ENCODE results near the gene C2CD4C. TPM values are rescaled to one million over a fixed set of nuclear protein-coding genes. Genes with fewer than 3 reads are reported as not detected.

The C2CD4C gene
- total and polyA plus RNA-seq, 2 donors from 2014 or later: 0.99 to 1.9 TPM

DNA sequence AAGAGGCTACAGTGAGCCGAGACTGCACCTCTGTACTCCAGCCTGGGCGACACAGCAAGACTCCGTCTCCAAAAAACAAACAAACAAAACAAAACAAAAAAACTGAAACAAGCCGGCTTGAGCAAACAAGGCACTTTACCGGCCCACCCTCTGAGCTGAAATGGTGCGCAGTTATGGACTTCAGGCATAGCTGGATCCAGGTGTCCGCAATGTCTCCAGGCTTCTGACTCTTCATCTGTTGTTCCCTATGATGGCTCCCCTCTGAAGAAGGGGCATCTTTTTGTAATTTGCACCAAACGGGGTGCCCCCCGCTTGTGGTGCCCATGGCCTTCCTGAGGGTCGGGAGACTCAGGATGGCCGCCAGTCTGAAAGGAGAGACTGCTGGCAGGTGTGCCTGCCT is 6.2 kb downstream of the C2CD4C start:
- no peak overlapping the region for H3K4me3 ChIP-seq (ENCODE audit: low read length in 3 of 3)
- TF ChIP-seq, protein P1, sequence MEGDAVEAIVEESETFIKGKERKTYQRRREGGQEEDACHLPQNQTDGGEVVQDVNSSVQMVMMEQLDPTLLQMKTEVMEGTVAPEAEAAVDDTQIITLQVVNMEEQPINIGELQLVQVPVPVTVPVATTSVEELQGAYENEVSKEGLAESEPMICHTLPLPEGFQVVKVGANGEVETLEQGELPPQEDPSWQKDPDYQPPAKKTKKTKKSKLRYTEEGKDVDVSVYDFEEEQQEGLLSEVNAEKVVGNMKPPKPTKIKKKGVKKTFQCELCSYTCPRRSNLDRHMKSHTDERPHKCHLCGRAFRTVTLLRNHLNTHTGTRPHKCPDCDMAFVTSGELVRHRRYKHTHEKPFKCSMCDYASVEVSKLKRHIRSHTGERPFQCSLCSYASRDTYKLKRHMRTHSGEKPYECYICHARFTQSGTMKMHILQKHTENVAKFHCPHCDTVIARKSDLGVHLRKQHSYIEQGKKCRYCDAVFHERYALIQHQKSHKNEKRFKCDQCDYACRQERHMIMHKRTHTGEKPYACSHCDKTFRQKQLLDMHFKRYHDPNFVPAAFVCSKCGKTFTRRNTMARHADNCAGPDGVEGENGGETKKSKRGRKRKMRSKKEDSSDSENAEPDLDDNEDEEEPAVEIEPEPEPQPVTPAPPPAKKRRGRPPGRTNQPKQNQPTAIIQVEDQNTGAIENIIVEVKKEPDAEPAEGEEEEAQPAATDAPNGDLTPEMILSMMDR (IDR thresholded peaks at IDR 0.05; ENCODE audit: borderline replicate concordance, extremely low read depth, insufficient read depth): no peak
- H3K36me3 ChIP-seq (ENCODE audit: control insufficient read depth in 2 of 3, insufficient read depth in 3 of 3, low read length in 3 of 3): no peaks in the 10 kb centered on the region
- H3K27ac ChIP-seq (ENCODE audit: low read depth in 2 of 2, low read length in 2 of 2): no peak overlapping the region
- no peak overlapping the region for H3K9ac ChIP-seq (ENCODE audit: low read length in 3 of 3)
- no peaks in the 10 kb centered on the region for H3K27me3 ChIP-seq (ENCODE audit: control insufficient read depth, insufficient read depth, low read length)
- intact Hi-C loops (cut with DNase I): no loop called here
- H3K4me1 ChIP-seq (ENCODE audit: control insufficient read depth in 2 of 3, insufficient read depth in 2 of 3, low read depth in 1 of 3, low read length in 3 of 3): no peaks in the 10 kb centered on the region
- FAIRE-seq (no peak), DNase-seq (no peak)
- no peaks in the 10 kb centered on the region for H3K9me3 ChIP-seq (ENCODE audit: control insufficient read depth in 2 of 3, insufficient read depth in 1 of 3, low read length in 3 of 3)

DNA sequence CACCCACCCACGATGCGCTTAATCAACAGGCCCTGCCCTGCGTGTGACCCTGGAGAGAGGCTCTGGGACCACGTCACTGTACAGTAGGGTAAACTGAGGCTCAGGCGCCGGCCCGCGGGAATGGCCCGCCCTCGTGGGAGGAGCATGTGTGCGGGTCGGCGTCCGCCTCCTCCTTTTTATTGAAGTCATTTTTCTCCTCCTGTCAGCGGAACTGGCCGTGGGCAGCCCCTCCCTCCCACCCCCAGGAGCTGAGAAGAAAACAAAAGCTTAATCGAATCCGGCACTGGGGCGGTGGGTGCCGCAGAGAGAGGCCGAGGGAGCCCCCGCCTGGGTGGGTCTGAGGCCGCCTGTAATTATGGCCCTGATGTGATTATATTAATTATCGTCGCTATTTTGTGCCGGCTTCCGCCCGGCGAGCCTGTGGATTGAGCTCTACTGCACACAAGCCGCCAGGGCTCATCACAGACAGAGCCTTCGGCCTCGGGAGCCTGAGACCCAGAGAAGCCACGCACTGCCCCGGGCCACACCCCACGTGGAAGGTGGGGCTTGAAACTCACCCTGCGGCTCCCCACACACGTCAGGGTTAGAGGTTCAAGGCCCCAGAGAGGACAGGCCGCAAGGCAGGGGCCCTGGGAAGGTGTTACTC is 7.0 kb downstream of the C2CD4C start:
- intact Hi-C loops (cut with DNase I): no loop called here

DNA sequence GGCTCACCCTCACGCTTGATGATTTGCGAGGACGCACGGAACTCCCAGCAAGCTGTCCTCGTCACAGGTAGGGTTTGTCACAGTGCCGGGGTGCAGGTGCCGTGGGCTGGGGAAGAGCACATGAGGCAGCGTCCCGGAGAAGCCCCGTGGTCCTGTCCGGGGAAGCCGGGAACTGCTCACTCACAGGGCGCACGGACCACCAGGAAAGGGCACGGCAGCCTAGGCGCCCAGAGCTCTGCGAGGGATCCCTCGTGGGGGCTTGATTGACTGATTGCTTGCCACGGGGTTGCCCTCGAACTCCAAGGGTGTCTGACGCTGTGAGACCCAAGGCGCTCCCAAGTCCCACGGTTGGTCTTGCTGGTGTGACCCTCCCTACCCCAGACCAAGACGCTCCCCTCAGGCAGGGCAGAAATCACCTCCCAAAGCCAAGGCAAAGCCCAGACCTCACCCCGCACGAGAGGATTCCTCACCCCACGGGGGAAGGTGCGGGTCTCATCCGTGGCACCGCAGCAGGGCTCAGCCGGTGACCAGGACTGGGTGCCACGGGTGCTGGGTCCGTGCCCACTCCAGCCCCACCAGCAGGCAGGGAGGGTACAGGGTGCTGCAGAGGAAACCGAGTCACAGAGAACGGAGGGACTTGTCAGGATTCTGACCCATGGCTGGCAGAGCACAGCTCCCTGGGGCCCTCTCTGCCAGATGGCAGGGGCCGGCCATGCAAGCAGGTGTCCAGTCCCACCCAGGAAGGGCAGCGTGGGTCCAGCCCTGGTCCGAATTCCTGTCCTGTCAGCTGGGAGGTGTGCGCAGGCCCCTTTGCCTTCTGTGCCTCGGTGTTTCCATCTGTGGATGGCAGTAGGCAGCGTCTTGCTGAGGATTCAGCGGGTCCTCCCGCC is 7.7 kb downstream of the C2CD4C start:
- no peak overlapping the region for H3K9ac ChIP-seq (ENCODE audit: low read length in 3 of 3)
- no peak overlapping the region for H3K27ac ChIP-seq (ENCODE audit: low read depth in 2 of 2, low read length in 2 of 2)
- no peaks in the 10 kb centered on the region for H3K36me3 ChIP-seq (ENCODE audit: control insufficient read depth in 2 of 3, insufficient read depth in 3 of 3, low read length in 3 of 3)
- FAIRE-seq (no peak), DNase-seq (peak in 1 of 5 donors; percentile 65)
- intact Hi-C loops (cut with DNase I): no loop called here
- H3K27me3 ChIP-seq (ENCODE audit: control insufficient read depth, insufficient read depth, low read length): no peaks in the 10 kb centered on the region
- TF ChIP-seq, protein P1 (IDR thresholded peaks at IDR 0.05; ENCODE audit: borderline replicate concordance, extremely low read depth, insufficient read depth): no peak
- H3K9me3 ChIP-seq (ENCODE audit: control insufficient read depth in 2 of 3, insufficient read depth in 1 of 3, low read length in 3 of 3): no peaks in the 10 kb centered on the region
- no peak overlapping the region for H3K4me3 ChIP-seq (ENCODE audit: low read length in 3 of 3)
- no peaks in the 10 kb centered on the region for H3K4me1 ChIP-seq (ENCODE audit: control insufficient read depth in 2 of 3, insufficient read depth in 2 of 3, low read depth in 1 of 3, low read length in 3 of 3)

More for the DNA sequence above, 7.0 kb downstream of the C2CD4C start:
- TF ChIP-seq, protein P1 (IDR thresholded peaks at IDR 0.05; ENCODE audit: borderline replicate concordance, extremely low read depth, insufficient read depth): no peak
- FAIRE-seq: no peak
- Histone ChIP-seq H3K36me3 (ENCODE audit: control insufficient read depth in 2 of 3, insufficient read depth in 3 of 3, low read length in 3 of 3) (no peaks in the 10 kb centered on the region), H3K4me3 (ENCODE audit: low read length in 3 of 3) (no peak overlapping the region), H3K9ac (ENCODE audit: low read length in 3 of 3) (no peak overlapping the region), H3K4me1 (ENCODE audit: control insufficient read depth in 2 of 3, insufficient read depth in 2 of 3, low read depth in 1 of 3, low read length in 3 of 3) (no peaks in the 10 kb centered on the region), H3K27ac (ENCODE audit: low read depth in 2 of 2, low read length in 2 of 2) (no peak overlapping the region), H3K27me3 (ENCODE audit: control insufficient read depth, insufficient read depth, low read length) (no peaks in the 10 kb centered on the region), H3K9me3 (ENCODE audit: control insufficient read depth in 2 of 3, insufficient read depth in 1 of 3, low read length in 3 of 3) (no peaks in the 10 kb centered on the region)
- peak in 4 of 5 donors; percentile 32 to 70 (median 58) for DNase-seq

All from kidney (tissue), 14 donors.